ENCODE measurements around the gene MRPL47. TPM values are rescaled to one million over a fixed set of nuclear protein-coding genes. Genes with fewer than 3 reads are reported as not detected.

The MRPL47 gene
- total and polyA plus RNA-seq, 2 of the 13 experiments (the other 11 are each of a cell fraction or from before 2014, with no cell fraction given): 36.1 to 83.8 TPM

GRCh38 chr3:179653096-179653797 is 48.8 kb upstream of the MRPL47 start (continued):
- TF ChIP-seq ASH2L (IDR thresholded peaks at IDR 0.05; ENCODE audit: insufficient read length, low read depth, low read length) (peak; percentile 78), MEF2D (CRISPR knock-in tag; IDR thresholded peaks at IDR 0.05) (no peak), ATM (IDR thresholded peaks at IDR 0.05; ENCODE audit: borderline replicate concordance) (no peak), MTA3 (CRISPR knock-in tag; IDR thresholded peaks at IDR 0.05) (no peak), SRSF4 (IDR thresholded peaks at IDR 0.05; ENCODE audit: low read depth, low read length, poor library complexity, severe bottlenecking) (no peak), TMF1 (CRISPR knock-in tag; IDR thresholded peaks at IDR 0.05; ENCODE audit: low read depth) (no peak), SP4 (CRISPR knock-in tag; IDR thresholded peaks at IDR 0.05) (no peak), SAP130 (CRISPR knock-in tag; IDR thresholded peaks at IDR 0.05; ENCODE audit: low read depth) (peak; percentile 27), ZNF343 (CRISPR knock-in tag; IDR thresholded peaks at IDR 0.05) (peak; percentile 85), ZFP82 (CRISPR knock-in tag; IDR thresholded peaks at IDR 0.05; ENCODE audit: borderline replicate concordance) (no peak), FLYWCH1 (CRISPR knock-in tag; IDR thresholded peaks at IDR 0.05) (no peak), ZBTB1 (CRISPR knock-in tag; IDR thresholded peaks at IDR 0.05; ENCODE audit: borderline replicate concordance) (no peak), SMAD1 (CRISPR knock-in tag; IDR thresholded peaks at IDR 0.05; ENCODE audit: borderline replicate concordance, low read depth) (no peak), GATAD1 (CRISPR knock-in tag; IDR thresholded peaks at IDR 0.05) (peak; percentile 26; the same call in 1 of the 2 replicates), ZNF138 (CRISPR knock-in tag; IDR thresholded peaks at IDR 0.05; ENCODE audit: low read depth) (no peak), ZNF781 (CRISPR knock-in tag; IDR thresholded peaks at IDR 0.05; ENCODE audit: borderline replicate concordance, not compliant biosample characterization) (no peak), NR2C2 (CRISPR knock-in tag; IDR thresholded peaks at IDR 0.05; ENCODE audit: borderline replicate concordance) (no peak; the same call in 1 of the 2 replicates), ZNF510 (CRISPR knock-in tag; IDR thresholded peaks at IDR 0.05; ENCODE audit: low read depth) (0 out of 2 replicates have a peak, but pooled peaks have one; percentile 35), CBX1 (IDR thresholded peaks at IDR 0.05; ENCODE audit: low read depth) (no peak), ZNF414 (CRISPR knock-in tag; IDR thresholded peaks at IDR 0.05) (peak; percentile 75), IKZF5 (CRISPR knock-in tag; IDR thresholded peaks at IDR 0.05) (no peak; the same call in 1 of the 2 replicates), ZNF782 (CRISPR knock-in tag; IDR thresholded peaks at IDR 0.05; ENCODE audit: borderline replicate concordance) (peak; percentile 25; the same call in 1 of the 2 replicates), ZNF761 (CRISPR knock-in tag; conservative IDR thresholded peaks at IDR 0.05) (no peak; the same call in 1 of the 2 replicates), SOX13 (IDR thresholded peaks at IDR 0.05) (no peak), SOX13 (CRISPR knock-in tag; conservative IDR thresholded peaks at IDR 0.05 in 1 of 2, IDR thresholded peaks at IDR 0.05 in 1 of 2) (no peak), NFE2L1 (CRISPR knock-in tag; IDR thresholded peaks at IDR 0.05; ENCODE audit: borderline replicate concordance) (no peak), ZSCAN25 (CRISPR knock-in tag; IDR thresholded peaks at IDR 0.05) (no peak), MXD3 (CRISPR knock-in tag; IDR thresholded peaks at IDR 0.05) (peak; percentile 79; the same call in 1 of the 2 replicates), KAT8 (CRISPR knock-in tag; IDR thresholded peaks at IDR 0.05) (peak; percentile 24; the same call in 1 of the 2 replicates), ZNF709 (CRISPR knock-in tag; IDR thresholded peaks at IDR 0.05) (peak; percentile 70)
